ENCODE measurements around the gene NHLRC4. TPM values are rescaled to one million over a fixed set of nuclear protein-coding genes. Genes with fewer than 3 reads are reported as not detected.

Gene NHLRC4
- total RNA-seq, 1 donor from 2014 or later, result 0.35 TPM

- TF ChIP-seq CTCF (conservative IDR thresholded peaks at IDR 0.05; ENCODE audit: low read depth, low read length), result no peak
Observed at GRCh38 chr16:598823-599739, 32.3 kb downstream of the NHLRC4 start.

GRCh38 chr16:600781-601180 is 34.0 kb downstream of the NHLRC4 start:
- TF ChIP-seq CTCF (conservative IDR thresholded peaks at IDR 0.05; ENCODE audit: low read depth, low read length), result peak; percentile 44

More at GRCh38 chr16:598823-599739, 32.3 kb downstream of the NHLRC4 start:
- H3K4me3 ChIP-seq (ENCODE audit: low read depth, low read length), result no peak overlapping the region
- DNase-seq (ENCODE audit: low read depth), result no peak

GRCh38 chr16:603933-604332 is 37.1 kb downstream of the NHLRC4 start:
- DNase-seq (ENCODE audit: low read depth), result no peak
- H3K4me3 ChIP-seq (ENCODE audit: low read depth, low read length), result no peak overlapping the region
- no peak for TF ChIP-seq CTCF (conservative IDR thresholded peaks at IDR 0.05; ENCODE audit: low read depth, low read length)

More at GRCh38 chr16:600781-601180, 34.0 kb downstream of the NHLRC4 start:
- DNase-seq (ENCODE audit: low read depth), result no peak
- no peak overlapping the region for H3K4me3 ChIP-seq (ENCODE audit: low read depth, low read length)

GRCh38 chr16:606656-607307 is 40.0 kb downstream of the NHLRC4 start:
- H3K4me3 ChIP-seq (ENCODE audit: low read depth, low read length), result no peak overlapping the region
- DNase-seq (ENCODE audit: low read depth), result no peak
- TF ChIP-seq CTCF (conservative IDR thresholded peaks at IDR 0.05; ENCODE audit: low read depth, low read length), result no peak

- no peak for DNase-seq (ENCODE audit: low read depth)
- no peak overlapping the region for H3K4me3 ChIP-seq (ENCODE audit: low read depth, low read length)
- TF ChIP-seq CTCF (conservative IDR thresholded peaks at IDR 0.05; ENCODE audit: low read depth, low read length), result no peak
Observed at GRCh38 chr16:608019-608418, 41.2 kb downstream of the NHLRC4 start.

GRCh38 chr16:609316-609715 is 42.5 kb downstream of the NHLRC4 start:
- no peak overlapping the region for H3K4me3 ChIP-seq (ENCODE audit: low read depth, low read length)
- no peak for DNase-seq (ENCODE audit: low read depth)
- TF ChIP-seq CTCF (conservative IDR thresholded peaks at IDR 0.05; ENCODE audit: low read depth, low read length), result no peak

All from epithelial cell of proximal tubule (primary cell).